Adrenal gland (tissue), 12 donors: Measurements from ENCODE around the gene GPC1. TPM values are rescaled to one million over a fixed set of nuclear protein-coding genes. Genes with fewer than 3 reads are reported as not detected.

Experiments used
- DNase-seq, 7 donors: peaks; one replicate each; pipeline ENCODE4 v3.0.0-alpha.2; 2019 to 2020
- H3K27ac ChIP-seq, 5 donors: fragments of 200-600 bp; sonication (generic) in 4 of 5; 1 replicate in 3 of 5; 2 replicates in 2 of 5; pipeline versions ENCODE4 v1.5.1 to v1.8.0; 2016 to 2020; ENCODE audit warnings: mild to moderate bottlenecking in 1 of 5
- H3K27me3 ChIP-seq: fragments of 200-600 bp; 2 replicates; pipeline ENCODE4 v1.8.0; 2021
- H3K36me3 ChIP-seq, 2 donors: fragments of 200-600 bp; replicated peaks in 1 of 2; 1 replicate in 1 of 2; 2 replicates in 1 of 2; pipeline versions ENCODE4 v1.5.1 to v1.8.0; 2018 to 2022
- H3K4me1 ChIP-seq, 2 donors: fragments of 200-600 bp; replicated peaks in 1 of 2; 1 replicate in 1 of 2; 2 replicates in 1 of 2; pipeline versions ENCODE4 v1.5.1 to v1.8.0; 2018 to 2021
- H3K4me3 ChIP-seq, 4 donors: fragments of 200-600 bp; sonication (generic) in 3 of 4; one replicate each; pipeline ENCODE4 v1.5.1; 2016 to 2018
- H3K9me3 ChIP-seq, 3 donors: fragments of 200-600 bp; sonication (generic) in 1 of 3; replicated peaks in 1 of 3; 1 replicate in 2 of 3; 2 replicates in 1 of 3; pipeline versions ENCODE4 v1.5.1 to v1.8.0; 2016 to 2021
- POLR2A ChIP-seq, 2 donors: fragments of 450-650 bp; IDR thresholded peaks; one replicate each; pipeline ENCODE4 v1.6.1; 2017; ENCODE audit warnings: antibody characterized with exemption in 2 of 2, mild to moderate bottlenecking in 2 of 2, moderate library complexity in 1 of 2
- WGBS, 4 donors: extraction: QIAGEN DNeasy Blood & Tissue Kit in 2 of 4; methylation state at CpG; one replicate each; pipeline versions ENCODE4 v1.1.5 to v1.1.7; 2013 to 2017; 5-methylcytosine and 5-hydroxymethylcytosine counted together
- intact Hi-C, 2 donors: fragments of 100-400 bp; cut with DNase I; formaldehyde crosslinking; loops; one replicate each; pipeline versions ENCODE4 v1.14.1 to v1.15.0; 2022 to 2023
- polyA plus RNA-seq, 3 donors: library from polyadenylated mRNA; stranded (reverse); fragments of 200-250 nt in 2 of 3; fragments of 350-450 nt in 1 of 3; fragmentation: Illumina TruSeq in 1 of 3; extraction: RNeasy Lipid Tissue Mini Kit (QIAGEN cat#74804) in 1 of 3; gene quantifications; one replicate each; pipeline ENCODE4 v1.2.3, GENCODE V29; 2013 to 2014
- total RNA-seq, 9 donors: library from RNA; depleted of rRNA in 4 of 9; stranded (reverse); fragments of >200 nt in 4 of 9; fragments of 120-200 nt in 1 of 9; fragmentation: NEBNext Ultra II Directional in 1 of 9; extraction: Animal tissue kit (Norgen Biotek cat#: 25700) in 1 of 9; gene quantifications; one replicate each; pipeline versions ENCODE4 v1.1.0 to v1.2.4, GENCODE V29; 2013 to 2023
- TF ChIP-seq, protein P1 (sequence below), 6 experiments: fragments of 450-650 bp in 4 of 6; fragments of 200-600 bp in 2 of 6; sonication (generic) in 1 of 6; IDR thresholded peaks; 1 replicate in 5 of 6; 2 replicates in 1 of 6; pipeline versions ENCODE4 v1.5.1 to v1.8.0; 2016 to 2021; ENCODE audit warnings: antibody characterized with exemption in 6 of 6, mild to moderate bottlenecking in 2 of 6, moderate library complexity in 1 of 6
- donor health status: healthy with polysubstance abuse.
- donor health status: Bipolar disorder and iron deficiency.
- donor health status: DM: yes; HTN: yes; CAD: no.
- donor health status: DM: no; HTN: no; CAD: no.
- donor health status: DM: no; HTN: no; CAD: no.
- donor health status: DM: yes; HTN: yes; CAD: no.

GPC1 gene
- total and polyA plus RNA-seq, 12 donors, result 11.8 to 202 (median 132) TPM

- no peak overlapping the region for H3K4me3 ChIP-seq
- H3K27me3 ChIP-seq, result no peaks in the 10 kb centered on the region
- DNase-seq, result peak in 2 of 7 donors; percentile 6 to 8
- H3K4me1 ChIP-seq, result no peaks in the 10 kb centered on the region
- intact Hi-C loops, result no loop called here
- H3K9me3 ChIP-seq, result peaks cover 0 to 4% (median 4%) of the 10 kb centered on the region in 3 donors
- 80 to 100% (median 88%) methylated on average over 1 to 7 of the region's 7 CpGs for WGBS, 4 donors
- TF ChIP-seq, protein P1, sequence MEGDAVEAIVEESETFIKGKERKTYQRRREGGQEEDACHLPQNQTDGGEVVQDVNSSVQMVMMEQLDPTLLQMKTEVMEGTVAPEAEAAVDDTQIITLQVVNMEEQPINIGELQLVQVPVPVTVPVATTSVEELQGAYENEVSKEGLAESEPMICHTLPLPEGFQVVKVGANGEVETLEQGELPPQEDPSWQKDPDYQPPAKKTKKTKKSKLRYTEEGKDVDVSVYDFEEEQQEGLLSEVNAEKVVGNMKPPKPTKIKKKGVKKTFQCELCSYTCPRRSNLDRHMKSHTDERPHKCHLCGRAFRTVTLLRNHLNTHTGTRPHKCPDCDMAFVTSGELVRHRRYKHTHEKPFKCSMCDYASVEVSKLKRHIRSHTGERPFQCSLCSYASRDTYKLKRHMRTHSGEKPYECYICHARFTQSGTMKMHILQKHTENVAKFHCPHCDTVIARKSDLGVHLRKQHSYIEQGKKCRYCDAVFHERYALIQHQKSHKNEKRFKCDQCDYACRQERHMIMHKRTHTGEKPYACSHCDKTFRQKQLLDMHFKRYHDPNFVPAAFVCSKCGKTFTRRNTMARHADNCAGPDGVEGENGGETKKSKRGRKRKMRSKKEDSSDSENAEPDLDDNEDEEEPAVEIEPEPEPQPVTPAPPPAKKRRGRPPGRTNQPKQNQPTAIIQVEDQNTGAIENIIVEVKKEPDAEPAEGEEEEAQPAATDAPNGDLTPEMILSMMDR (IDR thresholded peaks at IDR 0.05), result no peak
- TF ChIP-seq POLR2A (IDR thresholded peaks at IDR 0.05), result no peak
- no peak overlapping the region for H3K27ac ChIP-seq
- H3K36me3 ChIP-seq, result no peaks in the 10 kb centered on the region
Measured at GRCh38 chr2:240419271-240419670, 16.2 kb upstream of the GPC1 start.

GRCh38 chr2:240419723-240420122, 15.7 kb upstream of the GPC1 start:
- TF ChIP-seq POLR2A (IDR thresholded peaks at IDR 0.05), result no peak
- TF ChIP-seq, protein P1 (IDR thresholded peaks at IDR 0.05), result no peak
- intact Hi-C loops, result no loop called here
- 58 to 80% (median 69%) methylated on average over 2 of the region's 2 CpGs for WGBS, 4 donors
- DNase-seq, result peak in 1 of 7 donors; percentile 8
- Histone ChIP-seq H3K9me3 (peaks cover 0 to 4% (median 4%) of the 10 kb centered on the region in 3 donors), H3K36me3 (no peaks in the 10 kb centered on the region), H3K27ac (no peak overlapping the region), H3K4me3 (no peak overlapping the region), H3K27me3 (no peaks in the 10 kb centered on the region), H3K4me1 (no peaks in the 10 kb centered on the region)

DNA sequence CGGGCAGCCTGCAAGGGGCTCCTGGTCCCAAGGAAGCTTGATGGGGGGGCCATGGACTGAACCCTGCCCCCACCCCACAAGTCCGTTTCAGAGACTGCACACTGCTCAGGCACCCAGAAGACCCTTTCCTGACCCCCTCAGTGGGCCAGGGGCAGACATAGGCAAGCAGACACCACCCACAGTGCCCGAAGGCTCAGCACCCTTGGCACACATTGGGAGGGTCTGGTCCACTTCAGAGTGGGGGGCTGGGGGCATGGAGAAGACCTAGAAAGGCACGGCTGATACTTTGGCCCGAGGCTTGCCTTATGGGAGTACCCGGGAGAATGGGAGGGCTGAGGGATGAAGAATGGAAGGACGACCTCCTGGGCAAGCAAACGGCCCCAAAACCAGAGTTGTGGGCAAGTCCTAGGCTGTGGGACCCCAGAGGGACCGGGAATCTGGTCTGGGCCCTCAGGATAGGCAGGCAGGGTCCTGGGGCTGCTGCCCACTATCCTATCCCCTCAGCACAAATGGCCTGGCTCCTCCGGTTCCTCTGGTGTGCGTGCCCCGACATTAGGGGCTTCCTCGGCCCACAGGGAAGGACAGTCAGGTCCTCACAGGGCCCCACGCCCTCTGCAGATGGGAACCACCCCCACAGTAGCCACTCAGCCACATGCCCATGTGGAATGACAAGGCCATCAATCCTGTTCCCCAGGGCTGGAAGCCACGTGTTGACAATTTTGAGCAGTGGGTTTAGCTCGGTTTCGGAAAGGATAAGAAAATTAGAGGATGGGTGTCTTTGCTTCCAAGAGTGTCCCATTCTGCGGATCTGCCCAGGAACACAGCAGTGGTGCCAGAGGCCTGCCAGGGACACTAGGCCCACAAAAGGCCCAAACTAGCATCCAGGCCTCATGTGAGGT, 15.0 kb upstream of the GPC1 start:
- TF ChIP-seq POLR2A (IDR thresholded peaks at IDR 0.05), result no peak
- TF ChIP-seq, protein P1 (IDR thresholded peaks at IDR 0.05), result no peak
- H3K9me3 ChIP-seq, result peaks cover 0 to 4% (median 0%) of the 10 kb centered on the region in 3 donors
- no peaks in the 10 kb centered on the region for H3K36me3 ChIP-seq
- no peak overlapping the region for H3K4me3 ChIP-seq
- H3K27me3 ChIP-seq, result no peaks in the 10 kb centered on the region
- peak in 2 of 7 donors; percentile 10 for DNase-seq
- no peaks in the 10 kb centered on the region for H3K4me1 ChIP-seq
- intact Hi-C loops, result no loop called here
- 83 to 91% (median 85%) methylated on average over 8 to 18 of the region's 18 CpGs for WGBS, 4 donors
- no peak overlapping the region for H3K27ac ChIP-seq

- Histone ChIP-seq H3K9me3 (peaks cover 0 to 4% (median 0%) of the 10 kb centered on the region in 3 donors), H3K36me3 (no peaks in the 10 kb centered on the region), H3K4me3 (no peak overlapping the region), H3K27me3 (no peaks in the 10 kb centered on the region), H3K27ac (no peak overlapping the region), H3K4me1 (no peaks in the 10 kb centered on the region)
- intact Hi-C loops, result no loop called here
- peak in 2 of 7 donors; percentile 9 to 14 for DNase-seq
- WGBS, 4 donors, result 84 to 94% (median 92%) methylated on average over 3 of the region's 3 CpGs; no CpG with 5 or more reads in 1 of the 4 donors
- TF ChIP-seq POLR2A (IDR thresholded peaks at IDR 0.05), result no peak
- TF ChIP-seq, protein P1 (IDR thresholded peaks at IDR 0.05), result no peak
Measured at GRCh38 chr2:240421381-240421780, 14.1 kb upstream of the GPC1 start.
